ENCODE measurements around the gene NMNAT2. TPM values are rescaled to one million over a fixed set of nuclear protein-coding genes. Genes with fewer than 3 reads are reported as not detected.

The NMNAT2 gene
- total RNA-seq, 2 donors from 2014 or later, result 1.0 to 1.3 TPM

DNA sequence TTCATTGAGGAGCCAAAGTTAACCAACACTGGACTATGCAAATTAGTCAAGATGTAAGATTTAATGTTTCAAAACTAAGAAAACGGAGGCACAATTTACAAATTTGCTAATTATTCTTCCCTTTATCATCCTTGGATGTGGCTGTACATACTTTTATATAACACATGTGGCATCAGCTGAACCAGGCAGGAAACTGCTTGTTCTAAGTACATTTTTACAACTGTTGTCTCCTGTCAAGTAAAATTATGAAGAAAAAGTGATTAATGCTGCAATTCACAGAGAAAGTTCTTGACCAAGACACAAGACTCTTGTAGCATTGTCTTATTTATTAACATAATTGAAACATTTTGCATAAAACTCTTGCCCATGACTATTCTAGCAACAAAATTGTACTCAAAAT lies 170.2 kb downstream of the NMNAT2 start:
- intact Hi-C loops (cut with DNase I), result no loop called here

DNA sequence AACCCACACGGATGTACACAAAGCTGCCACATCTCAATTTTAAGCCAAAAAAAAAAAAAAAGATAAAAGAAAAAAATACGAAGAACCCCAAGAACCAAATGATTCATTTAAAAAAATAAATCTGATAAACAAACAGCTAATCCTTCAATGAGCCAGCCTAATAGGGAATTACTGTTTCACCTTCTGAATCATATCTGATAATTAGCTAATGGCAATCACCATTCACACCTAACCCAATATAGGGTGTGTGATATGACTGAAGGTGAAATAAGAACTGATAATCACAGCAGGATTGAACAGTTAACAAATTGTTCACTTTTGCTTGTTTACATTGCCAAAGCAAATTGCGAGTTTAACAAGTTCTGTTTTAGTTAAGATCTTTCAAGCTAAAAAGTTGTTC lies 170.7 kb downstream of the NMNAT2 start:
- Histone ChIP-seq H3K4me1 (no peaks in the 10 kb centered on the region), H3K27ac (no peak overlapping the region), H3K4me3 (no peak overlapping the region), H3K9me3 (no peaks in the 10 kb centered on the region), H3K36me3 (replicated peaks in 1 of 2; ENCODE audit: insufficient read depth in 1 of 2, low read depth in 2 of 2) (no peaks in the 10 kb centered on the region), H3K27me3 (no peaks in the 10 kb centered on the region)
- DNase-seq, result no peak
- intact Hi-C loops (cut with DNase I), result no loop called here
- TF ChIP-seq, protein P1, sequence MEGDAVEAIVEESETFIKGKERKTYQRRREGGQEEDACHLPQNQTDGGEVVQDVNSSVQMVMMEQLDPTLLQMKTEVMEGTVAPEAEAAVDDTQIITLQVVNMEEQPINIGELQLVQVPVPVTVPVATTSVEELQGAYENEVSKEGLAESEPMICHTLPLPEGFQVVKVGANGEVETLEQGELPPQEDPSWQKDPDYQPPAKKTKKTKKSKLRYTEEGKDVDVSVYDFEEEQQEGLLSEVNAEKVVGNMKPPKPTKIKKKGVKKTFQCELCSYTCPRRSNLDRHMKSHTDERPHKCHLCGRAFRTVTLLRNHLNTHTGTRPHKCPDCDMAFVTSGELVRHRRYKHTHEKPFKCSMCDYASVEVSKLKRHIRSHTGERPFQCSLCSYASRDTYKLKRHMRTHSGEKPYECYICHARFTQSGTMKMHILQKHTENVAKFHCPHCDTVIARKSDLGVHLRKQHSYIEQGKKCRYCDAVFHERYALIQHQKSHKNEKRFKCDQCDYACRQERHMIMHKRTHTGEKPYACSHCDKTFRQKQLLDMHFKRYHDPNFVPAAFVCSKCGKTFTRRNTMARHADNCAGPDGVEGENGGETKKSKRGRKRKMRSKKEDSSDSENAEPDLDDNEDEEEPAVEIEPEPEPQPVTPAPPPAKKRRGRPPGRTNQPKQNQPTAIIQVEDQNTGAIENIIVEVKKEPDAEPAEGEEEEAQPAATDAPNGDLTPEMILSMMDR (IDR thresholded peaks at IDR 0.05), result no peak
- TF ChIP-seq POLR2A (IDR thresholded peaks at IDR 0.05), result no peak
- 49 to 52% methylated on average over 3 of the region's 3 CpGs for WGBS, 2 donors
- ATAC-seq, result no peak

More for the DNA sequence above, 170.2 kb downstream of the NMNAT2 start:
- WGBS, 2 donors, result 63 to 75% methylated on average over 1 of the region's 1 CpG
- DNase-seq (no peak), ATAC-seq (no peak)
- H3K27me3 ChIP-seq, result no peaks in the 10 kb centered on the region
- no peaks in the 10 kb centered on the region for H3K9me3 ChIP-seq
- no peaks in the 10 kb centered on the region for H3K36me3 ChIP-seq (replicated peaks in 1 of 2; ENCODE audit: insufficient read depth in 1 of 2, low read depth in 2 of 2)
- no peak overlapping the region for H3K4me3 ChIP-seq
- H3K27ac ChIP-seq, result no peak overlapping the region
- TF ChIP-seq, protein P1 (IDR thresholded peaks at IDR 0.05), result no peak
- TF ChIP-seq POLR2A (IDR thresholded peaks at IDR 0.05), result no peak
- H3K4me1 ChIP-seq, result no peaks in the 10 kb centered on the region

DNA sequence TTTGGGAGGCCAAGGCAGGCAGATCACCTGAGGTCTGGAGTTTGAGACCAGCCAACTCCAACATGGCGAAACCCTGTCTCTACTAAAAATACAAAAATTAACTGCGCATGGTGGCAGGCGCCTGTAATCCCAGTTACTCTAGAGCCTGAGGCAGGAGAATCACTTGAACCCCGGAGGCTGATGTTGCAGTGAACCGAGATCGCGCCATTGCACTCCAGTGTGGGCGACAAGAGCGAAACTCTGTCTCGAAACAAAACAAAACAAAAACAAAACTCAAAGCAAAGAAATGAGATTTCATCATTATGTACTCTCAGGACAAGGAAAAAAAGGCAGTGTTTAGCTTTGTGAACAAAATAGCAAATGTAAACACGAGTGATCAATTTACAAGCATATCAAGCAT lies 171.1 kb downstream of the NMNAT2 start:
- no peaks in the 10 kb centered on the region for H3K27me3 ChIP-seq
- no peak for DNase-seq
- 88 to 93% methylated on average over 11 of the region's 11 CpGs for WGBS, 2 donors

DNA sequence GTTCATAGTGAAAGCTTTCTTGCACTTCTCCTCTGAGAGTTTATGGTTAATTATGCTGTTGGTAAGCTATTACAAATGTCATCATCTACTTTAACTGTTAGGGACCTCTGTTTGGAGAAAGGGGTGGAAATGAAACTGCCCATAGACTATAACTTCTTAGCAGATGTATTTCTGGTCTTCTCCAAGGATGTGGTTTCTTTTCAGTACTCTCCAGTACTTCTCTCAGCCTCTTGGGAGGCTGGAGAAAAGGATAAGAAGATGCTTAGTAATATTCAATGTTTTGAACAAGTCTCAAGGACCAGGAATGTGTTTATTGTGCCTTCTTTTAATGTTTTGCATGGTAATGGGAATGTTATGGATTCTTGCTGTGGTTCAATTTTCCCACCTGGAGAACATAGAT lies 171.7 kb downstream of the NMNAT2 start:
- Histone ChIP-seq H3K4me3 (no peak overlapping the region), H3K9me3 (no peaks in the 10 kb centered on the region), H3K27ac (no peak overlapping the region), H3K36me3 (replicated peaks in 1 of 2; ENCODE audit: insufficient read depth in 1 of 2, low read depth in 2 of 2) (no peaks in the 10 kb centered on the region), H3K27me3 (no peaks in the 10 kb centered on the region), H3K4me1 (no peaks in the 10 kb centered on the region)
- intact Hi-C loops (cut with DNase I), result no loop called here
- no peak for TF ChIP-seq POLR2A (IDR thresholded peaks at IDR 0.05)
- TF ChIP-seq, protein P1 (IDR thresholded peaks at IDR 0.05), result no peak
- DNase-seq (no peak), ATAC-seq (no peak)

More for the DNA sequence above, 171.1 kb downstream of the NMNAT2 start:
- Histone ChIP-seq H3K4me1 (no peaks in the 10 kb centered on the region), H3K27ac (no peak overlapping the region), H3K9me3 (no peaks in the 10 kb centered on the region), H3K36me3 (replicated peaks in 1 of 2; ENCODE audit: insufficient read depth in 1 of 2, low read depth in 2 of 2) (no peaks in the 10 kb centered on the region), H3K4me3 (no peak overlapping the region)
- TF ChIP-seq POLR2A (IDR thresholded peaks at IDR 0.05), result no peak
- TF ChIP-seq, protein P1 (IDR thresholded peaks at IDR 0.05), result no peak
- intact Hi-C loops (cut with DNase I), result no loop called here
- no peak for ATAC-seq

DNA sequence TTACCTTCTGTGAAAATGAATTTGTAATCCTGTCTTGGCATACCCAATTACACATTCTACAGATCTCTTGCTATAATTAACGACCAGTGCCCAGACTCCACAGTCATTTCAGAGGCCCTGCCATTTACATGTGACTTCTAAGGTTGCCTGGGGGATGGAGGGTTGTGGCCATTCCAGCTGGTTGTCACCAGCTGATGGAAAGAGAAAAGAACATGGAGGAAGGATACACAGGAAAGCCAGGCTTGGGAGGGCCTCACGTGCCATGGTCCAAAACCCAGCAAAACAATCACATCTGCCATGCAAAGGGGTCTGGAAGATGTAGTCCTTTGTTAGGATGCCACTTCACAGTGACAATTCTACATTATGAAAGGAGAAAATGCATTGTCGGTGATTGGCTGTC lies 172.8 kb downstream of the NMNAT2 start:
- no peak for TF ChIP-seq POLR2A (IDR thresholded peaks at IDR 0.05)
- TF ChIP-seq, protein P1 (IDR thresholded peaks at IDR 0.05), result no peak
- DNase-seq, result no peak
- Histone ChIP-seq H3K4me1 (no peaks in the 10 kb centered on the region), H3K9me3 (no peaks in the 10 kb centered on the region), H3K4me3 (no peak overlapping the region), H3K27me3 (no peaks in the 10 kb centered on the region), H3K27ac (no peak overlapping the region), H3K36me3 (replicated peaks in 1 of 2; ENCODE audit: insufficient read depth in 1 of 2, low read depth in 2 of 2) (no peaks in the 10 kb centered on the region)
- WGBS, 2 donors, result 78 to 82% methylated on average over 3 of the region's 3 CpGs
- intact Hi-C loops (cut with DNase I), result no loop called here
- ATAC-seq, result no peak

Measured in body of pancreas (tissue), 4 donors.